DOHH2 (cell line): ENCODE data around the gene PRKAR2A.

ENCODE experiments used
- EZH2phosphoT487 ChIP-seq: fragments of 200-600 bp; sonication (generic); IDR thresholded peaks from 2 replicates; pipeline ENCODE4 v1.6.1; 2017; ENCODE audit warnings: borderline replicate concordance, mild to moderate bottlenecking, antibody characterized with exemption, low read length, moderate library complexity, mixed read lengths
- TF ChIP-seq, protein P1 (sequence below): fragments of 200-600 bp; sonication (generic); IDR thresholded peaks from one replicate; pipeline ENCODE4 v1.5.1; 2014; ENCODE audit warnings: antibody characterized with exemption, mild to moderate bottlenecking, low read depth, low read length; ENCODE audit not compliant: poor library complexity, severe bottlenecking

GRCh38 chr3:48894516-48894915 is 46.8 kb upstream of the PRKAR2A start:
- no peak for TF ChIP-seq EZH2phosphoT487
- TF ChIP-seq, protein P1, sequence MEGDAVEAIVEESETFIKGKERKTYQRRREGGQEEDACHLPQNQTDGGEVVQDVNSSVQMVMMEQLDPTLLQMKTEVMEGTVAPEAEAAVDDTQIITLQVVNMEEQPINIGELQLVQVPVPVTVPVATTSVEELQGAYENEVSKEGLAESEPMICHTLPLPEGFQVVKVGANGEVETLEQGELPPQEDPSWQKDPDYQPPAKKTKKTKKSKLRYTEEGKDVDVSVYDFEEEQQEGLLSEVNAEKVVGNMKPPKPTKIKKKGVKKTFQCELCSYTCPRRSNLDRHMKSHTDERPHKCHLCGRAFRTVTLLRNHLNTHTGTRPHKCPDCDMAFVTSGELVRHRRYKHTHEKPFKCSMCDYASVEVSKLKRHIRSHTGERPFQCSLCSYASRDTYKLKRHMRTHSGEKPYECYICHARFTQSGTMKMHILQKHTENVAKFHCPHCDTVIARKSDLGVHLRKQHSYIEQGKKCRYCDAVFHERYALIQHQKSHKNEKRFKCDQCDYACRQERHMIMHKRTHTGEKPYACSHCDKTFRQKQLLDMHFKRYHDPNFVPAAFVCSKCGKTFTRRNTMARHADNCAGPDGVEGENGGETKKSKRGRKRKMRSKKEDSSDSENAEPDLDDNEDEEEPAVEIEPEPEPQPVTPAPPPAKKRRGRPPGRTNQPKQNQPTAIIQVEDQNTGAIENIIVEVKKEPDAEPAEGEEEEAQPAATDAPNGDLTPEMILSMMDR = no peak
